ENCODE results near the gene HELT.
"Not testable (repeated sequence)": the region's sequence is repeated elsewhere in the genome, so short reads cannot be mapped to it uniquely, and the experiment has no call there.

The HELT gene

DNA sequence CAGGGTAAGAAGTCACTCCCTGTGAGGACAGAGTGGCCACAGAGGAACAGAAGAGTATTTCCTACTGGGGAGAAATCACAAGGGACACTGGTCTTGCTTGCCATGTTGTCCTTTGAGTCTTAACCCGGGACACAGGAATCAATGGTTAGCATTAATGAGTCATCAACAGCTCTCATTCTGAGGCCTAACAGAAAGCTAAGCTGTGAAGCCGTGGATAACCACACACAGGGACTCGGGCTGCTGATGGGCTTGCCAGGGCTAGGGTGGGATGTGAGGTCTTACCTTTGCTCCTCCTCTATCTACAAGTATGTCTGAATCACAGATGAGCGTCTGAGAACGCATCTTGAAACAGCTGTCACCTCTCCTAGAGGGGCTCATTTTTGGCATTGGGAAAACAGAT, 22.2 kb downstream of the HELT start:
- Histone ChIP-seq H3K36me3 (no peaks in the 10 kb centered on the region), H3K27me3 (no peaks in the 10 kb centered on the region), H3K4me3 (no peak overlapping the region), H3K9me3 (replicated peaks in 1 of 11) (peaks cover 10 to 36% (median 23%) of the 10 kb centered on the region in 11 experiments; a peak in 17 of 22 replicates), H4K20me1 (no peaks in the 10 kb centered on the region), H3K4me2 (peak overlapping the region in 2 of 11 experiments; percentile 34 to 73; a peak in 3 of 22 replicates), H3K27ac (no peak overlapping the region), H3K9ac (no peak overlapping the region), H3K4me1 (peaks cover 0 to 12% (median 7%) of the 10 kb centered on the region in 10 experiments; a peak in 8 of 20 replicates)
- no peak for TF ChIP-seq Cebpa-rat (IDR thresholded peaks at IDR 0.05)

GRCh38 chr4:185050286-185050685, 32.0 kb downstream of the HELT start:
- H3K4me3 ChIP-seq, H3K27ac ChIP-seq, H4K20me1 ChIP-seq, H3K9ac ChIP-seq, H3K36me3 ChIP-seq, H3K27me3 ChIP-seq: not testable (repeated sequence)
- Histone ChIP-seq H3K4me2 (peak overlapping the region in 5 of 11 experiments; percentile 10 to 30 (median 29); a peak in 3 of 22 replicates), H3K9me3 (replicated peaks in 1 of 11) (peaks cover 20 to 33% (median 28%) of the 10 kb centered on the region in 11 experiments), H3K4me1 (peaks cover 0 to 10% (median 7%) of the 10 kb centered on the region in 10 experiments; a peak in 9 of 20 replicates)

GRCh38 chr4:185051283-185051682, 33.0 kb downstream of the HELT start:
- H3K36me3 ChIP-seq = not testable (repeated sequence)

GRCh38 chr4:185053746-185054145, 35.5 kb downstream of the HELT start:
- no peak overlapping the region for H3K4me3 ChIP-seq
- H3K27ac ChIP-seq = no peak overlapping the region
- H3K4me2 ChIP-seq = no peak overlapping the region
- no peak for TF ChIP-seq Cebpa-rat (IDR thresholded peaks at IDR 0.05)
- peaks cover 20 to 33% (median 28%) of the 10 kb centered on the region in 11 experiments for H3K9me3 ChIP-seq (replicated peaks in 1 of 11)
- no peaks in the 10 kb centered on the region for H3K27me3 ChIP-seq
- no peaks in the 10 kb centered on the region for H4K20me1 ChIP-seq
- H3K4me1 ChIP-seq = peaks cover 0 to 10% (median 7%) of the 10 kb centered on the region in 10 experiments; a peak in 12 of 20 replicates
- H3K36me3 ChIP-seq = no peaks in the 10 kb centered on the region
- no peak overlapping the region for H3K9ac ChIP-seq

More at GRCh38 chr4:185051283-185051682, 33.0 kb downstream of the HELT start:
- H4K20me1 ChIP-seq, H3K4me2 ChIP-seq, H3K27ac ChIP-seq, H3K9ac ChIP-seq, H3K4me3 ChIP-seq, H3K27me3 ChIP-seq: not testable (repeated sequence)
- Histone ChIP-seq H3K9me3 (replicated peaks in 1 of 11) (peaks cover 20 to 33% (median 28%) of the 10 kb centered on the region in 11 experiments), H3K4me1 (peaks cover 0 to 10% (median 7%) of the 10 kb centered on the region in 10 experiments; a peak in 9 of 20 replicates)

DNA sequence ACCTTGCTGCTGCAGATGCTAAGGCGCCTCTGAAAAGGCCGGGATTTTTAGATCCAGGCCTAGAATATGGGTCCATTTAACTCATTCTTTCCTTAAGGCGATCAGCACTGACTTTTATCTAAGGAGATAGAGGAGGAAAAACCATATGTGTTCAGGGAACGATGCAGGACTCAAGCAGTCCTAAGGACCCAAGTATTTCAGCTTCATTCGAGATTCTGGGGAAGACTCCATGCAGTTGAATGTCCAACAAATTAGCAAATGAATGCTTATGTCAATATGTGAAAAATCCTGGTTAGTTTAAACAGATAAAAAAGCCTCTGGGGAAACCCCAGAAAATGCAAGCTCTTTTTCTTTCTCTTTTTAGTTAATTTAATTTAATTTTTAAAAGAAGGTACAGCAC, 36.0 kb downstream of the HELT start:
- Histone ChIP-seq H3K4me3 (no peak overlapping the region), H3K27me3 (no peaks in the 10 kb centered on the region), H4K20me1 (no peaks in the 10 kb centered on the region), H3K4me1 (peaks cover 0 to 9% (median 7%) of the 10 kb centered on the region in 10 experiments; a peak in 12 of 20 replicates), H3K9ac (no peak overlapping the region), H3K36me3 (no peaks in the 10 kb centered on the region), H3K4me2 (no peak overlapping the region), H3K9me3 (replicated peaks in 1 of 11) (peaks cover 20 to 33% (median 28%) of the 10 kb centered on the region in 11 experiments), H3K27ac (no peak overlapping the region)
- no peak for TF ChIP-seq Cebpa-rat (IDR thresholded peaks at IDR 0.05)

DNA sequence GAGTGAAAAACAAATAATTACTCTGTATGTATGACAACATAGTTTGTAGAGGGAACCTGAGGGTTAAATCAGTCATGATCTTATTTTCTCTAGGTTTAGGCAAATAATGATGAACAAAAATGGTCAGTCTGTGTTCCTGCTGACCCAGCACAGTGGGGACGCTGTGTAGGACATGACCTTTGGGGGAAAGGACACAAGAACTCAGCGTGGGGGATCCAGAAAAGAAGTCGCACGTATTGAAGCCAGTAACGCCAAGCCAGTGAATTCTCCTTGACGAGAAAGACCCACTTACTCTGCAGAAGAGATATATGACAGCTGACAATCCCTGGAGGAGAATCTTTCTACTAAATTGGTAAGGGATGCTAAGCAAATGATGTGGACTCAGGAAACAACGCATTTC, 36.6 kb downstream of the HELT start:
- Histone ChIP-seq H4K20me1 (no peaks in the 10 kb centered on the region), H3K9ac (no peak overlapping the region), H3K27ac (no peak overlapping the region), H3K4me1 (peaks cover 0 to 7% (median 3%) of the 10 kb centered on the region in 10 experiments; a peak in 10 of 20 replicates), H3K27me3 (no peaks in the 10 kb centered on the region), H3K4me2 (no peak overlapping the region), H3K36me3 (no peaks in the 10 kb centered on the region), H3K9me3 (replicated peaks in 1 of 11) (peaks cover 20 to 33% (median 28%) of the 10 kb centered on the region in 11 experiments), H3K4me3 (no peak overlapping the region)
- TF ChIP-seq Cebpa-rat (IDR thresholded peaks at IDR 0.05) = no peak

DNA sequence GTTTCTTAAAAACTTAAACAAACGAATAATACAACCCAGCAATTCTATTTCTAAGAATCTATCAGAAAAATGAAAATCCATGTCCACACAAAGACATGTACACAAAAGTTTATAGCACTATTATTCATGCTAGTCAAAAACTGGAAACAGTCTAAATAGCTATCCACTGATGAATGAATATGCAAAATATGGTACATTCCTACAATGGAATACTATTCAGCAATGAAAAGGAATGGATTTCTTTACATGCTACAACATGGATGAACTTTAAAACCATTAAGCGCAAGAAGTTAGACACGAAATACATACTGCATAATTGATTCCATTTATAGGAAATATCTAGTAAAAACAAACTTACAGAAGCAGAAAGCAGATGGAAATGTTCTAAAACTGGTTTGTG, 43.3 kb downstream of the HELT start:
- no peaks in the 10 kb centered on the region for H3K27me3 ChIP-seq
- H3K4me2 ChIP-seq = no peak overlapping the region
- H3K27ac ChIP-seq = no peak overlapping the region
- H3K36me3 ChIP-seq = no peaks in the 10 kb centered on the region
- H3K4me1 ChIP-seq = peaks cover 0 to 6% (median 0%) of the 10 kb centered on the region in 10 experiments; a peak in 3 of 20 replicates
- peaks cover 0 to 11% (median 7%) of the 10 kb centered on the region in 11 experiments; a peak in 9 of 22 replicates for H3K9me3 ChIP-seq (replicated peaks in 1 of 11)
- H4K20me1 ChIP-seq = no peaks in the 10 kb centered on the region
- no peak for TF ChIP-seq Cebpa-rat (IDR thresholded peaks at IDR 0.05)
- no peak overlapping the region for H3K9ac ChIP-seq
- H3K4me3 ChIP-seq = no peak overlapping the region

DNA sequence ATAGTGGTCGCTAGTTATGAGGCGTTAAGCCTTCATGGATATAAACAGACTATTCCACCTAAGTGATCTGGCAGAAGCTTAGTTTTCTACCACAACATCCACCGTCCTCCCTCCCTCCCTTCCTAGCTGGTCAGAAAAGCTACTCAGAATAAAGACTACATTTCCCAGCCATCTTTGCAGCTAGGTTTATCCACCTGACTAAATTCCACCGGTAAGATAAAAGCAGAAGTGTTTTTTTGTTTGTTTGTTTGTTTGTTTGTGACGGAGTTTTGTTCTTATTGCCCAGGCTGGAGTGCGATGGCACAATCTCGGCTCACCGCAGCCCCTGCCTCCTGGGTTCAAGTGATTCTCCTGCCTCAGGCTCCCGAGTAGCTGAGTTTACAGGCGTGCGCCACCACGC, 44.3 kb downstream of the HELT start:
- no peak overlapping the region for H3K27ac ChIP-seq
- no peaks in the 10 kb centered on the region for H3K4me1 ChIP-seq
- H3K27me3 ChIP-seq = no peaks in the 10 kb centered on the region
- H4K20me1 ChIP-seq = no peaks in the 10 kb centered on the region
- peaks cover 0 to 11% (median 7%) of the 10 kb centered on the region in 11 experiments; a peak in 9 of 22 replicates for H3K9me3 ChIP-seq (replicated peaks in 1 of 11)
- H3K4me3 ChIP-seq = no peak overlapping the region
- TF ChIP-seq Cebpa-rat (IDR thresholded peaks at IDR 0.05) = no peak
- no peak overlapping the region for H3K4me2 ChIP-seq
- no peak overlapping the region for H3K9ac ChIP-seq
- no peaks in the 10 kb centered on the region for H3K36me3 ChIP-seq

DNA sequence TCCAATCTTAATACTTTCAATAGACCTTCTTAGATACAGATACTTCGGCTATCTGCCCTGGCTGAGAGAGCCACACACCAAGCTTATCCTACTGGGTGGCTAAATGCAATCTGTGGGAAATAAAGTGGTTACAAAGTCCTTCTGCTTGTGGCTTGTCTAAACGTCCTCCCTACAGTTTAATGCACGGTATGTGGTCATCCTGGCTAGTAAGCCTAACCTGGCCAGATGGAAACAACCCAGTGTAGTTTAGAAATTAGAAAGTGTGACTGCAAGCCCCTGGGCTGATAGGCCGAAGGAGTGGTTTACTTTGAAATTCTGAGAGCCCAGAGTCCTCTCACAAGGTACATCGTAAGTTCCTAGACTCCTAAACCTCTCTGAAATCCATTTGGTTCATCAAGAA, 47.9 kb downstream of the HELT start:
- no peak overlapping the region for H3K4me2 ChIP-seq
- no peaks in the 10 kb centered on the region for H3K4me1 ChIP-seq
- TF ChIP-seq Cebpa-rat (IDR thresholded peaks at IDR 0.05) = no peak
- H3K9ac ChIP-seq = no peak overlapping the region
- peaks cover 0 to 9% (median 7%) of the 10 kb centered on the region in 11 experiments; a peak in 9 of 22 replicates for H3K9me3 ChIP-seq (replicated peaks in 1 of 11)
- H3K27ac ChIP-seq = no peak overlapping the region
- H3K36me3 ChIP-seq = no peaks in the 10 kb centered on the region
- no peak overlapping the region for H3K4me3 ChIP-seq
- no peaks in the 10 kb centered on the region for H4K20me1 ChIP-seq
- H3K27me3 ChIP-seq = no peaks in the 10 kb centered on the region

- Histone ChIP-seq H3K4me3 (no peak overlapping the region), H3K9ac (no peak overlapping the region), H3K4me2 (no peak overlapping the region), H3K36me3 (no peaks in the 10 kb centered on the region), H3K27me3 (no peaks in the 10 kb centered on the region), H3K4me1 (no peaks in the 10 kb centered on the region), H3K9me3 (replicated peaks in 1 of 11) (no peaks in the 10 kb centered on the region), H3K27ac (no peak overlapping the region), H4K20me1 (no peaks in the 10 kb centered on the region)
- TF ChIP-seq Cebpa-rat (IDR thresholded peaks at IDR 0.05) = no peak
Measured at GRCh38 chr4:185068837-185069236, 50.5 kb downstream of the HELT start.

Data from BLaER1 treated with 17β-estradiol and CSF1 and Interleukin-3, amounts not matched to agents 10 nM and 100 nM (cell line).